22Rv1 (cell line): Measurements from ENCODE around the gene MAP1S.

Experiments
- H3K27ac ChIP-seq: fragments of 450-650 bp; 2 replicates; pipeline ENCODE4 v1.5.1; 2017
- CTCF ChIP-seq: fragments of 450-650 bp; IDR thresholded peaks from 2 replicates; pipeline ENCODE4 v1.5.1; 2017; ENCODE audit warnings: mild to moderate bottlenecking
- ZFX ChIP-seq: fragments of 450-650 bp; IDR thresholded peaks from 2 replicates; pipeline ENCODE4 v1.6.1; 2017; ENCODE audit warnings: antibody characterized with exemption, borderline replicate concordance

MAP1S gene

GRCh38 chr19:17695198-17695597, 24.1 kb upstream of the MAP1S start:
- H3K27ac ChIP-seq: no peak overlapping the region
- TF ChIP-seq ZFX: no peak
- TF ChIP-seq CTCF: no peak

GRCh38 chr19:17703824-17704463, 15.3 kb upstream of the MAP1S start:
- peak; percentile 81 for TF ChIP-seq CTCF
- TF ChIP-seq ZFX: no peak

GRCh38 chr19:17706750-17707181, 12.5 kb upstream of the MAP1S start:
- no peak overlapping the region for H3K27ac ChIP-seq
- no peak for TF ChIP-seq ZFX
- no peak for TF ChIP-seq CTCF

More at GRCh38 chr19:17703824-17704463, 15.3 kb upstream of the MAP1S start:
- no peak overlapping the region for H3K27ac ChIP-seq

GRCh38 chr19:17711851-17712250, 7.4 kb upstream of the MAP1S start:
- TF ChIP-seq ZFX (no peak), CTCF (no peak)
- H3K27ac ChIP-seq: no peak overlapping the region

- TF ChIP-seq ZFX (no peak), CTCF (no peak)
- H3K27ac ChIP-seq: no peak overlapping the region
Observed at GRCh38 chr19:17716309-17716929, 2.9 kb upstream of the MAP1S start.

GRCh38 chr19:17718550-17718946, 732 bp upstream of the MAP1S start:
- TF ChIP-seq CTCF: no peak
- no peak for TF ChIP-seq ZFX

GRCh38 chr19:17719730-17720400, 585 bp downstream of the MAP1S start:
- H3K27ac ChIP-seq: peak overlapping the region; percentile 71
- TF ChIP-seq CTCF (no peak), ZFX (no peak)

More at GRCh38 chr19:17718550-17718946, 732 bp upstream of the MAP1S start:
- H3K27ac ChIP-seq: peak overlapping the region; percentile 71
